GM18517 (cell line): ENCODE measurements around the gene INF2.
"Not testable (repeated sequence)": the region's sequence is repeated elsewhere in the genome, so short reads cannot be mapped to it uniquely, and the experiment has no call there.

Experiments used
- ATAC-seq: cut with Tn5 transposase; IDR thresholded peaks from one replicate; pipeline ENCODE4 v1.9.1; 2021; ENCODE audit warnings: mild to moderate bottlenecking, moderate library complexity; ENCODE audit not compliant: unreplicated experiment

INF2 gene

GRCh38 chr14:104656014-104656714, 33.3 kb upstream of the INF2 start:
- ATAC-seq: no peak

GRCh38 chr14:104657101-104657524, 32.3 kb upstream of the INF2 start:
- no peak for ATAC-seq

GRCh38 chr14:104657563-104658324, 31.7 kb upstream of the INF2 start:
- ATAC-seq: no peak

- ATAC-seq: no peak
Observed at GRCh38 chr14:104658325-104658712, 31.1 kb upstream of the INF2 start.

- no peak for ATAC-seq
Observed at GRCh38 chr14:104659146-104659545, 30.3 kb upstream of the INF2 start.

- ATAC-seq: no peak
Observed at GRCh38 chr14:104659764-104660523, 29.5 kb upstream of the INF2 start.

- ATAC-seq: no peak
Observed at GRCh38 chr14:104660597-104660996, 28.8 kb upstream of the INF2 start.

- no peak for ATAC-seq
Observed at GRCh38 chr14:104661086-104661485, 28.3 kb upstream of the INF2 start.

- not testable (repeated sequence) for ATAC-seq
Observed at GRCh38 chr14:104661528-104662157, 27.8 kb upstream of the INF2 start.

GRCh38 chr14:104662472-104662871, 26.9 kb upstream of the INF2 start:
- not testable (repeated sequence) for ATAC-seq

GRCh38 chr14:104664107-104664506, 25.3 kb upstream of the INF2 start:
- no peak for ATAC-seq

GRCh38 chr14:104664588-104664987, 24.8 kb upstream of the INF2 start:
- no peak for ATAC-seq

GRCh38 chr14:104665114-104665656, 24.2 kb upstream of the INF2 start:
- ATAC-seq: no peak

GRCh38 chr14:104665657-104666522, 23.5 kb upstream of the INF2 start:
- ATAC-seq: no peak

GRCh38 chr14:104666523-104666895, 22.9 kb upstream of the INF2 start:
- ATAC-seq: not testable (repeated sequence)

GRCh38 chr14:104666981-104667380, 22.4 kb upstream of the INF2 start:
- ATAC-seq: no peak

- no peak for ATAC-seq
Observed at GRCh38 chr14:104669697-104670096, 19.7 kb upstream of the INF2 start.

GRCh38 chr14:104671330-104671977, 18.0 kb upstream of the INF2 start:
- ATAC-seq: not testable (repeated sequence)

- not testable (repeated sequence) for ATAC-seq
Observed at GRCh38 chr14:104672119-104672518, 17.3 kb upstream of the INF2 start.
